ENCODE measurements around the gene TEX2.

TEX2 gene

DNA sequence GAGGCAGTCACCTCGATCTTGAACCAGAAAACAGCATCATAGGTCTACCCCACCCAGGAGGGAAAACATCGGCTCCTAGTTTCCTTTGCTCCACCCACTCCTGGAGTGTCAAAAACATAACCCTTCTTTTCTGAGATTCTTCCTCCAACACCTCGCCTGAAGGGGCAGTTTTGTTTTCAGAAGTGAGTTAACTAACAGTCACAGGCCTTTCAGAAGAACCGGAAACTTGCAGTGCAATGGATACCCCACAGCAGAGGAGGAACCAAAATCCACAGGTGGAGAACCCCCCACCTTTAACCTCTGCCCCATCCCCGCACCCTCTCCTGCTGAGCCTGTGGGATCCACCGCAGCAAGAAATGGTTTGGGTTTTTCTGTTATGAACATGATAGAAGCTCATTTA lies 7.8 kb upstream of the TEX2 start:
- DNase-seq = no peak
- in situ Hi-C loops (cut with MboI; ENCODE audit: low pct_unique_long_range_greater_than_20kb, low sequenced_read_pairs) = no loop called here

DNA sequence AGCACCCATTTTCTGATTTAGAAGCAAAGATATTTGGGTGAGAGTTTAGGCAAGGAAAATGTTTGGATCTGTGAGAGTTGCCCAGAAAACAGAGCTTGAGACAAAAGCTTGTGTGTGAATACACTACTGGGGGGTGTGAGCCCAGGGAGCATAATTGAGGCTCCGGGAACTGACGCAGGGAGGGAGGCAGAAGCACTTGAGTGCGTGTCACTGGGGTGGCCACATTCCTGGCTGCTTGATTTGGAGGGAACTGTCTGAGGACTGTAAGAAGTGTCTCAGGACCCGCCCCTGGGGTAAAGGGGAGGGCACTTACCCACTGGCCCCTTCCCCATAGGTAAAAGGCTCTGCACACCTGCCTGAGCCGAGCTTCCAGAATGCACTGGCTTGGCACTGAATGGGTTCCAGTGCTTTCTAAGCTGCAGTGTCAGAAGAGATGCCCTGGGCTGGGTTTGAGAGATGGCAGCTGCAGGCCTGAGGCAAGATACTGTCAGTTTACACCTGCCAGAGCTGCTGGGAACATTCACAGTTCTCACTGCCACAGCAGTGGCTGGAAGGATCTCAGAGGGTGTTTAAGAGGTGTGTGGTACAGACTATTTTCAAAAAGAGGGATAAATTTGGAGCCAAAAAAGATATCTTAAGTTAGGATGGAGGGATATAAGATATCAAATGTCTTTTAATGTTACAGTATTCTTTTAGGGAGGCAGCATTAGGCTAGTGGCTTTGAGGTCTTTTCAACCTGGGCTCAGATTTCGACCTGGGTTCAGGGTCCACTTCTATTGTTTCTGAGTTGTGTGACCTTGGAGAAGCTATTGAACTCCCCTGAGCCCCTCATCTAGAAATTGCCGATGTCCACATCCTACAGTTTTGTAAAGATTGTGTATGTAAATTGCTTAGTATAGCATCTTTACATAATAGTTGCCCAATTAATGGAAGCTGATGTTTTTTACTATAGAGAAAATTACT lies 6.9 kb upstream of the TEX2 start:
- no peak for DNase-seq
- in situ Hi-C loops (cut with MboI; ENCODE audit: low pct_unique_long_range_greater_than_20kb, low sequenced_read_pairs) = no loop called here

DNA sequence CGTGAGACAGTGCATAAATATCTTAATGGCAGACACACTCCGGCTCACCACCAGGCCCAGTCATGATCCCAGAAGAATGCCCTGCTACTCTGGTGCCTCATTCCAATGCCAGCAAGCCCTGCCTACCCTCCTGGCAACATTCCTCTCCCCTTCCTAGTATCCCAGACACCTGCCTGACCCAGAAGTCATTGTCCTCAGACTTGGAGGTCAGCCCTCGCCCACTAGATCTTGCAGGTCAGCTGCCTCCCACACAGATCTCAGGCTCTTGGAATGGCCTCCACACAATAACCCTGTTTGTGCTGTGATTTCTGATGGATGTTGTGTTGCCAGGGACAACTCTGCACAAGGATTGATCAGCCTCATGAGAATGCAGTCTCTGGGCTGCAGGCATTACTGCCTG lies 1.8 kb upstream of the TEX2 start:
- in situ Hi-C loops (cut with MboI; ENCODE audit: low pct_unique_long_range_greater_than_20kb, low sequenced_read_pairs) = no loop called here
- no peak for DNase-seq

DNA sequence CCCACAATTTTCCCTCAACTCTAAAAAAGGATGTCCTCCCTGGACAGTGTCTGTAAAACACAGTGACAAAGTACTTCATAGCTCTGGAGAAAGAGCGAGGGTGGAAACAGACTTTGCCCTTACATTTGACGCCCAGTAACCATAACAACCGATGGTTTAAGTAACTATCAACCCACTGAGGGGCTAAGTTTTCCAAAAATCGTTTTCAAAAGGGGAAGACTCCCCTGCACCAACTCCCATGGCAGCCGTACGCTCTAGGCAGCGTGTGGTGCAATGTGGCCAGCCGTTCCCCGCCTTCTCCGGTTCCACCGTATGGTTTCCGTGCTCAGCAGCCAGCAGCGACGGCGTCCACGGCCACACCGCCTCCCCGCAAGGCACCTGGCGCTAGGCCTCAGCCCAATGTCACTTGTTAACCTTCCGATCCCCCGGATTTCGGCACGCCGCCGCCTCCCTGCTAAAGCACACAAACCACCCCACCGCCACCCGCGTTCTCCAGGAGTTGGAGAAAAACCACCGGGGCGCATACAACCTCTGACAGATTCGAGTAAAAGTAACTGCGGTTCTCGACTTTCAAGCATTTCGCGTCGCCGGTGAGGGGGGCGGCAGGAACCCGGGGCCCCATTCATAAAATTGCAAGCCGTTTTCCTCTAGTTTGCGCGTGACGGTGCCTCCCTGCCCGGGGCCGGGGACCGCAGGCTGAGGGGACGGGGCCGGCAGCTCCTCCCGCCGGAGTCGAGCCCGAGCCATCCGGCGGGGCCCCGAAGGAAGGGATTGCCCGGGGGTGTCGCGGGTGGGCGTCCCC lies 661 bp downstream of the TEX2 start:
- peak; percentile 57 for DNase-seq
- in situ Hi-C loops (cut with MboI; ENCODE audit: low pct_unique_long_range_greater_than_20kb, low sequenced_read_pairs) = no loop called here

DNA sequence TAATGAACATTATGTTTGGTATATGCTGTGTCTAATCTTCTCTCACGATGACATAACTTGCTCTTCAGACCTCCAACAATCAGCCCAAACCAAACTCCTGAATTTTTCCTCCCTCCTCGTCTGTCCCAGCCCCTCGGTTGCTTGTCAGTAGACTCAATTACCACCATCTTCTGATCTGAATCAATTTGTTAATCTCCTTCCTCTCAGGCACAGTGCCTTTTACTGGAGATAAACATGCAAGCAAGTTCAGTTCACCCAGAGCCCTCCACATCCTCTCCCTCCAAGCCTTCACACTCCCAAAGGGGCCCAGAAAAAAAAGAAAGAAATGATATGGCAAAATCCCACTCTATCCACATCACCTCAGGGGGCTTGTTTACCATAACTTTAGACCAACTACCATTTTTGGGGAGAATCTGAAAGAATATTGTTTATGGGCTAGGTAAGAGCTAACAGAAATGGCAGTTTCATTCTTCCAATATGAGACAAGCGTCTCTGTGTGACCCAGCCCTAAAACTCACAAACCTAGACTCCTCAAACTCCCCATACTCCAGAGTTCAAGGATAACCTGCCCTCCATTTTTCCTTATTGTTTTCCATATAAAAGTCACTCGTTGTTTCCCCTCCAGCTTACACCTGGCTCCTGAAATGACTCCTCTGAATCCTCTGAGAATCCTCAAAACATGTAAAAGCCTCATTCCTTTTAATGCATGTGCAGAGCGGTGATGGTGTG lies 1.5 kb downstream of the TEX2 start:
- no peak for DNase-seq
- in situ Hi-C loops (cut with MboI; ENCODE audit: low pct_unique_long_range_greater_than_20kb, low sequenced_read_pairs) = no loop called here

DNA sequence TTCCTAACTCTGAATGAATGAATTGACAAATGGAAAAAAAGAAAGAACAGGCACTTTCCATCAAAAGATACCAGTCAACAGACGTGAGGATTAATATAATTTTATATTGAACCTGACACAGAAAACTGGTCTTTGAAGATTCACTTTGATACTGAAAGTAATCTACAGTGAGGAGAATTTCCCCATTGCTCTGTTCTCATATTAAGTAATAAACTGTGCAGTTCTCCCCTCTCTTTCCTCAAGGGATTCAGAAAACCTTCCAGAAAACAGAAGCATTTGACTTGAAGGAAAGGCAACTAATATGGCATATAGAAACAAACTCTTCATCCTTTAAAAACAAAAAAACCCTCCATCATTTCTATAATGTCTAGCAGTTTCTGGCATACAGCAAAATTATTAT lies 2.2 kb downstream of the TEX2 start:
- DNase-seq = no peak
- in situ Hi-C loops (cut with MboI; ENCODE audit: low pct_unique_long_range_greater_than_20kb, low sequenced_read_pairs) = no loop called here

DNA sequence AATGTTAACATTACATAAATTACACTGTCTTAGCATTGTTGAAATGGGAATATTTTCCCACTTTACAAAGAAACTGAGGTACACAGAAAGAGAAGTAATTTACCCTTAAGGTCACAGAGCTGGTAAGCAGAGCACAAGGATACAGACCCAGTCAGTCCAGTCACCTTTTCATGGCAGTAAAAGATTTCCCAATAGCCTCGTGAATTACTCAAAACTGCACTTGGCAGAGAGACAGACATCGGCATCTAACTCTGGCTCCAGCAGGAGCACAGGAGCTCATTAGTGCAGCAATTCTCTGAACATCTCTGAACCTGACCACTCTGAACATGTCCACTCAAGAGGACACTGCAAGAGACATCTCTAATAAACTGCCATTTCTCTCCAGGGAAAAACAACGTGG lies 3.1 kb downstream of the TEX2 start:
- in situ Hi-C loops (cut with MboI; ENCODE audit: low pct_unique_long_range_greater_than_20kb, low sequenced_read_pairs) = no loop called here
- DNase-seq = no peak

DNA sequence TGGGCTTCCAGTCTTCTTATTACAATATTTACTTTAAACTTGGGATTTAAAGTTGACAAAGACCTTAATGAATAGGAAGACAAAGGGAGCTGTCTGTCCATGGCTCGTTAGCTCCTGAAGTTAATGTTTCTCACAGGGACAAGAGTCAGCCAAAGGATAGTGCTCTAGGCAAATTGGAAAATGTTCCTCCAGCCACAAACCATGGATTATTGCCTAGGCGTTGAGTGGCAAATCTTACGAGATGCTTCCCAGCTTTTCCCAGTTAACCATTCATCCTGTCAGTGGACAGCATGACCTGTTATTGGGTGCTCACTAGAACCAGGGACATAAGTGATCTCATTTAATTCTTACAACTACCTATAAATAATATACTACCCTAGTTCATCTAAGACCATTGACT lies 3.6 kb downstream of the TEX2 start:
- in situ Hi-C loops (cut with MboI; ENCODE audit: low pct_unique_long_range_greater_than_20kb, low sequenced_read_pairs) = no loop called here
- DNase-seq = no peak

DNA sequence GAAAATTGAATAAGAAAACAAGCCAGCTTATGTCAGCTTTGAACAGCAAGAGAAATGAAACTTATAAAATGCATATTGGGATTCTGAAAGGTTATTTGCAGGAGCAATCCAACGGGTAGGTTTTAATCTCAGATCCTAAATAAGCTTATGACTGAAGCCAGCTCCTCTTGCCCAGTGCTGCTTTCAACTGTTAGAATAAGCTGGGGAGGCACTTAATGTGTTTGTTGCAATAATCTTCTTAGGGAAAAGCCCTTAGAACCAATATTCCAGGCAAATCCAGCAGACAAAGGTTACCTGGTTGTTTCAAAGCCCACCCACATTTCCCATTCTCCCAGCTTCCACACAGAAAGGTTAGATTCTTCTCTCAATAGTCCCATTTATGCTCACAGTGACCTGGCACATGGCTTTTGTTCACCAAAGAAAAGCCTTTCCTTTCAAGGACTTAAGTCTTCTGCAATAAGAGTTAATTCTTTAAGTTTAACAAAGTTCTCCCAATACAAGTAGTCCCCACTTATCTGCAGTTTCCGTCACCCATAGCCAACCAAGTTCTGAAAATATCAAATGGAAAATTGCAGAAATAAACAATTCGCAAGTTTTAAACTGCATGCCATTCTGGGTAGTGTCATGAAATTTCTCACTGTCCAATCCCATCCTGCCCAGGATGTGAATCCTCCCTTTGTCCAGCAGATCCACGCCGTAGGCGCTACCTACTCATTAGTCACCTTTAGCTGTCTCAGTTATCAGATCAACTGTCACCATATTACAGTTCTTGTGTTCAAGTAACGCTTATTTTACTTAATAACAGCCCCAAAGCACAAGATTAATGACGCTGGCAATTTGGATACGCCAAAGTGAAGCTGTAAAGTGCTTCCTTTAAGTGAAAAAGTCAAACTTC lies 5.9 kb downstream of the TEX2 start:
- in situ Hi-C loops (cut with MboI; ENCODE audit: low pct_unique_long_range_greater_than_20kb, low sequenced_read_pairs) = no loop called here
- no peak for DNase-seq

DNA sequence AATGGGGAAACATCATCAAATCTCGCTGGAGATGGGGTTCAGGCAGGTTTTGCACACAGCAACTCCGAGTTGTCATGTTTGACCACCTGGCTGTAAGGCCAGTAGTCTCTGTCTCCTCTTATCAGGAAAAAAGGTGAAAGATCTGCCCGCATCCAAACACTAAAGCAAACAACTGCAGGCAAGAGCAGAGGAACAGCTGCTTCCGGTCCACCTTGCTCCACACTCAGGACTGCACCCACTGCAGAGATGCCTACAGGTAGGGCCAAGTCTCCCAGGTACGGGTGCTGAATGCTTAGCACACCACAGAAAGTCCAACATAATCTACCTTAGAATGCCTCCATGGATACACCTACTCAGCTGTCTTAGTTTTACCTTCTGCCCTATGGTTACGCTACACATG lies 7.3 kb downstream of the TEX2 start:
- in situ Hi-C loops (cut with MboI; ENCODE audit: low pct_unique_long_range_greater_than_20kb, low sequenced_read_pairs) = no loop called here

DNA sequence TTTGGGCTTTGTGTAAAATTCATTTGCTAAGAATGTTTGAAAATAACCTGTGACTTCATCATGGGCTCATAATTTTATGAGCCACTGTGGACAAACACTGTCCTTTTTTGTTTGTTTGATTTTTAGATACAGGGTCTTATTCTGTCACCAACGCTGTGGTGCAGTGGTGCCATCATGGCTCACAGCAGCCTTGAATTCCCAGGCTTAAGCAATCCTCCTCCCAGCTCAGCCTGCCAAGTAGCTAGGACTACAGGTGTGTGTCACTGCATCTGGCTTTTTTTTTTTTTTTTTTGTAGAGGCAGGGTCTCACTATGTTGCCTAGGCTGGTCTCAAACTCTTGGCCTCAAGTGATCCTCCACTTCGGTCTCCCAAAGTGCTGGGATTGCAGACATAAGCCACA lies 8.3 kb downstream of the TEX2 start:
- DNase-seq = no peak
- in situ Hi-C loops (cut with MboI; ENCODE audit: low pct_unique_long_range_greater_than_20kb, low sequenced_read_pairs) = no loop called here

More for the DNA sequence above, 7.3 kb downstream of the TEX2 start:
- no peak for DNase-seq

DNA sequence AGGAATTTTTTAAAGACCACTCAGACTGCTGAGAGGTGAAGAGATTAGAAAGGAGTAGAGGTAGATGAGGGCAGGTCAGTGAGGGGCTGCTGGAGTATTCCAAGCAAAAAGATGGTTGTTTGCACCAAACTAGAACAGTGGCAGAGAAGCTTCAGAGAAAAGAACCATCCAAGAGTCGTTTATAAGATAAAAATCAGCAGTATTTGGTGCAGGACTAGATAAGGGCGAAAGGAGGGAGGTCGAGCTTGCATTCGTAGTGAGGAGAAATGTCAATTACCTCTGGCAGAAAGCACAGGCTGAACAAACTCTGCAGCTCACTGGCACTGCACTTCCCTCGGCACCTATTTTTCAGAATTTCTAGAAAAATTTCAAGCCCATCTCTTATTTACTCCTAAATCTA lies 9.6 kb downstream of the TEX2 start:
- in situ Hi-C loops (cut with MboI; ENCODE audit: low pct_unique_long_range_greater_than_20kb, low sequenced_read_pairs) = no loop called here
- DNase-seq = no peak

DNA sequence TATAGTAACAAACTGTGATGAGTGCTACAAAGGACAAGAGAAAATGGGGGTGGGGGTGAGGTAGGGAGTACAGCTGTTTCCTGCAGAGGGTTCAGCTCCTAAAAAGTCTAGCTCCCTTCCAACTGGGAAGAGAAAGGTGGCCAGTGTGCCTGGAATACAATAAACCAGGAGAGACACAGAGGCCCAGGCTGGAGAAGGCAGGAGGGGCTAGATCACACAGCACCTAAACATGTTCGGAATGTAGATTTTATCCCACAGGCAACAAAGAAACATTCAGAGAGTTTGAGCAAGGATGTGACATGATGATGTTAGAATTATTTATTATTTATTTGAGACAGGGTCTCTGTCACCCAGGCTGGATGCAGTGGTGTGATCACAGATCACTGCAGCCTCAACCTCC lies 10.2 kb downstream of the TEX2 start:
- DNase-seq = no peak
- in situ Hi-C loops (cut with MboI; ENCODE audit: low pct_unique_long_range_greater_than_20kb, low sequenced_read_pairs) = no loop called here

DNA sequence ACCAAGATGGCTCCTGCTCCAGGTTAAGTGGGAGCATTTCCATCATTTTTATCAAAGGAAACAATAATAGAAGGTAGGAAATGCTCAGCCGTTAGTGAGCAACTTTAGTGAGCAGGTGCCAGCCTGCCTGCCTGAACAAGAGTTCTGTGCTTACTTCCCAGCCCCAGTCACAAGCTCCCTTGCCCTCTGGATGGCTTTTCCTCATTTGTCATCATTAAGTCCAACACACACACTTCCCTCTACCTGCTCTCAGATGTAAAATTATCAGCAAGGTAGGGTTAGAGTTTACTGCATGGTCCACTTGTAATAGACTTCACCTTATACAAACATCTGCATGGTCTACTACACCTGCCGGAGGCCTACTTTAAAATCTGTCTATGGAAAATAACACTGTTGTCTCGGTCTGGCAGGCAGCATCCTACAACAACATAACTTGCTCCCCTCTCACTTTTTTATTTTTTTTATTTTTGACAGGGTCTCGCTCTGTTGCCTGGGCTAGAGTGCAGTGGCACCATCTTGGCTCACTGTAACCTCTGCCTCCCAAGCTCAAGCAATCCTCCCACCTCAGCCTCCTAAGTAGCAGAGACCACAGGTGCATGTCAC lies 12.7 kb downstream of the TEX2 start:
- in situ Hi-C loops (cut with MboI; ENCODE audit: low pct_unique_long_range_greater_than_20kb, low sequenced_read_pairs) = no loop called here
- no peak for DNase-seq

DNA sequence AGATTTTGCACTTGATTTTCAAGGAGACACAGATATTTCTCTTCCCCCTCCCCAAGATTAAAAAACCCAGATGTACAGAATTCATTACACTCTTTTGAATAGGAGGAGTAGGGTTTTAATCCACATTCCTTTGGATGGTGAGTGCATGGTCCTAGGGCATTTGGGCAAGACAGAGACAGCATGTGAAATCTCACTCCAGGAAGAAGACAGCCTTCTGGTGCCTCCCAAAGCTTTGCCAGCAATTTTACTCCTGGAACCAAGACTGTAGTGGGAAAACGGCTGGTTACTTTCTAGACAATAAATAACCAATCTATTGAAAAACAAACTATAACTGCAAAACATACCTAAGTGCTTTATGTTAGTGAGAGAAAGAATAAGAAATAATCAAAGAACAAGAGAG lies 15.2 kb downstream of the TEX2 start:
- no peak for DNase-seq
- in situ Hi-C loops (cut with MboI; ENCODE audit: low pct_unique_long_range_greater_than_20kb, low sequenced_read_pairs) = no loop called here

DNA sequence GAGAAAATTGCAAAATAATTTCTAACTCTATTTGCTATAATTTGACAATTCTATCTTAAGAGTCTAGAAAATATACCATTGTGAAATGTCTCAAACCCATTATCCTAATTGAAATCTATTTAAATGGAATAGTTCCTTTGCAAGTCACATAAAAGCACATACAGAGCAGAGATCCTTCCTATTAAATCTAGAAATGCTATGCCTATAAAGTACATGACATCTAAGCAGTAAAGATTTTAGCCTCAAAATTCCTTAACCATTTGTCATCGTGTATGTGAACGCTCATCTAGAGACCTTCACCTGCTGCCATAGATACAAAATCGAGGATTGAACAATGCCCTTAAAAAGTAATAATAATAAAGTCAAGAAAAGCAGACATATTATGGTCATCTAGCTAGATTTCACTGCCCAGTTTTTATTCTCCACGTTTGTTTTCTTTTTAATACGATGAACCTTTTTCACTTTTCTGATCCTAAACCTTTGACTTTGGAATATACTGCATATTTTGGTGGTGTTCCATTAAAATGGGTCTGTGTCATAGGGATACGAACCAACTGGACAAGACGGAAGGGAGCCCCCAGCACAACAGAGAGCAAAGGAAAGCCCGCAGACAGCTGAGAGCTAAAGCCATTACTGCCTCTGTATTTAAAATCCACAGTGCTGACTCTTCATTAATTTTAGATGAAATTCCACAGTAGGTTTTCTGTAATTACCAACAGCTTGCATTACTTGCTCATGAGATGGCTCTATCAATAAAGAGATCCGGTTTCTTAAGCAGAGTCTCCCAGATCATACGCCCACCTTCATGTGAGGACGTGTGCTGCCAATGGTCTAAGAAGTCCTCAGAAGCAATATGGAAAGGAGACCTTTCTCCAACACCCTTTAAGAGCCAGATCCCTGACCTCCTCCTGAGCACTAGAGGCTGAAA lies 17.6 kb downstream of the TEX2 start:
- DNase-seq = no peak
- in situ Hi-C loops (cut with MboI; ENCODE audit: low pct_unique_long_range_greater_than_20kb, low sequenced_read_pairs) = no loop called here

DNA sequence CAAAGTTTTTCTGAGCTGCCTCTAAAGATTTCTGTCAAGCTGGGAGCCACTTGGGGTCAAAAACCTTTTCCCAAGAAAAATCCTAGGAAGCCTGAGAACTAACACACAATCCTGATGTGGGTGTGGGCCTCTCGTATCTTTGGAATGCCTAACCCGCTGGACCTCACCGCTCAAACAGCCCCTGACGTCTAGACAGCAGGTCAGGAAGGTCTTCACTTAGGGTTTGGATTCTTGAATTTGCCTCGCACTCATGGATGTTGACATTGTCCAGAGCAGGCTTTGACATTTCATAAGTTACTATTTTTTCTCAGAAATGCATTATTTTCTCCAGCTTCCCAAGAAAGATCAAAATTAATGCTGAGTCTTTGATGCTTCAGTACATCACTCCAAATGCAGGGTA lies 18.9 kb downstream of the TEX2 start:
- in situ Hi-C loops (cut with MboI; ENCODE audit: low pct_unique_long_range_greater_than_20kb, low sequenced_read_pairs) = no loop called here
- DNase-seq = no peak
